Measurements from ENCODE around the gene TAPBPL. TPM values are rescaled to one million over a fixed set of nuclear protein-coding genes. Genes with fewer than 3 reads are reported as not detected.

TAPBPL gene
- polyA plus RNA-seq, 1 of the 3 experiments (the other 2 are of a cell fraction): 24.1 TPM

DNA sequence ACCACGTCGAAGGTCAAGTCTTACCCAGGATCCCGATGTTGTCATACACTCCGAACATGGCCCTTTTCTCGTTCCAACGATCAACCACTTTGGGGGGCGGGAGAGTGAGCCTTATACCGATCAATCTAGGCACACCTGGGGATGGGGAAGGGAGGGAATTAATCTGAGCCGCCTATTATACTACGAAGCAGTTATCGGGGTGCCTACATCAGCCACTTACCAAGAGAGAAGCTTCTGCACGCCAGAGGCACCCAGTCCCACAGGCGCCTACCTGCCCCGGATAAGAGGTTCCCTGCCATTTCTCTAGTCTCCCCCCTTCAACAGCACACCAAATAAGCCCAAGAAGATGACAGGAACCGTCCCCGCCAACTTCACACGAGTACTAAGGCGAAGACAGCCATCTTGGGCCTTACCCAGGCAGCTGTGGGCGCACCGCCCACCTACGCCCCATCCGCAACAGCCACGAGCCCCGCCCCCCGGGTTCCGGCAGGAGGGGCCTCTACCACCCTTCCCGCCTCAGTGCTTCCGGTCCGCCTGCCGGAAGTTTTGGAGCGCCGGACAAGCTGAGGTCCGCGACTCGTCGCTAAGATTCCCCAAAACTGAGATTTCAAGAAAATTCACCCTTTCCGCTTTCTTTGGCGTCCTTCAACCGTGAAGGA, 41.1 kb downstream of the TAPBPL start, which contains the start of gene MRPL51:
MRPL51 (minus strand) TSS at position 425 of the 659 bp plus-strand sequence; CDS start at position 299, 126 bp downstream.
- POLR2A ChIA-PET: interaction anchor here (0.6 to 1.6 kb wide), 11 partner anchors 9 to 451 kb away, joined by 3 to 30 read pairs (median 4); partner anchors contain the start of genes C12orf57, GAPDH, RNU7-1 and VAMP1
- Histone ChIP-seq H3K79me2 (ENCODE audit: insufficient read depth) (peaks cover 51% of the 10 kb centered on the region), H4K20me1 (ENCODE audit: insufficient read depth) (no peaks in the 10 kb centered on the region), H3K9me2 (no peaks in the 10 kb centered on the region), H3K4me3 (ENCODE audit: low read depth in 2 of 2, low read length in 1 of 2) (peak within 1 kb of the TSS; percentile 81 to 97), H3K27me3 (ENCODE audit: insufficient read depth) (no peaks in the 10 kb centered on the region), H3K9ac (peak within 1 kb of the TSS; percentile 97), H3K4me1 (ENCODE audit: control insufficient read depth in 1 of 2, insufficient read depth in 2 of 2, low read depth in 1 of 2, low read length in 1 of 2) (peaks cover 13 to 18% of the 10 kb centered on the region in 2 experiments; a peak in 3 of 4 replicates), H2AFZ (ENCODE audit: low read depth) (peak within 1 kb of the TSS; percentile 93), H3K27ac (ENCODE audit: low read depth in 2 of 2, low read length in 1 of 2) (peak within 1 kb of the TSS; percentile 97 to 99), H3K9me3 (no peaks in the 10 kb centered on the region), H3F3A (replicated peaks; ENCODE audit: insufficient read depth) (peaks cover 4% of the 10 kb centered on the region), H3K4me2 (peak within 1 kb of the TSS; percentile 99), H3K36me3 (replicated peaks in 1 of 2; ENCODE audit: control insufficient read depth in 1 of 2, insufficient read depth in 2 of 2, low read length in 1 of 2) (peaks cover 12 to 30% of the 10 kb centered on the region in 2 experiments)
- CTCF ChIA-PET: interaction anchor here (0.8 to 2.3 kb wide), 5 partner anchors 22 to 45 kb away, joined by 3 to 15 read pairs (median 9); partner anchors contain the start of gene VAMP1
- DNase-seq: peak; percentile 94
- WGBS (ENCODE audit: low lambda C conversion rate): 1% methylated on average over 21 of the region's 39 CpGs
- TF ChIP-seq MXI1 (IDR thresholded peaks at IDR 0.05; ENCODE audit: low read depth, low read length) (peak; percentile 56; the same call in 1 of the 2 replicates), SMC3 (IDR thresholded peaks at IDR 0.05; ENCODE audit: low read depth, low read length) (no peak), RCOR1 (IDR thresholded peaks at IDR 0.05; ENCODE audit: low read length) (no peak; the same call in 1 of the 2 replicates), FOSL2 (IDR thresholded peaks at IDR 0.05; ENCODE audit: borderline replicate concordance, low read depth) (no peak), GATA2 (CRISPR knock-in tag; IDR thresholded peaks at IDR 0.05) (no peak), RXRA (IDR thresholded peaks at IDR 0.05; ENCODE audit: borderline replicate concordance, low read depth) (no peak), SIN3A (IDR thresholded peaks at IDR 0.05; ENCODE audit: borderline replicate concordance, low read depth, low read length) (peak; percentile 69; the same call in 1 of the 2 replicates), ELF1 (IDR thresholded peaks at IDR 0.05) (no peak), NFIC (IDR thresholded peaks at IDR 0.05; ENCODE audit: borderline replicate concordance) (peak; percentile 19; the same call in 1 of the 2 replicates), CHD2 (IDR thresholded peaks at IDR 0.05; ENCODE audit: low read length, partially characterized antibody) (no peak), POLR2AphosphoS5 (IDR thresholded peaks at IDR 0.05; ENCODE audit: low read depth, low read length) (peak; percentile 94), TCF12 (IDR thresholded peaks at IDR 0.05) (no peak), RAD21 (IDR thresholded peaks at IDR 0.05; ENCODE audit: low read length) (no peak), FOXJ3 (CRISPR knock-in tag; IDR thresholded peaks at IDR 0.05) (no peak), TAF1 (IDR thresholded peaks at IDR 0.05; ENCODE audit: borderline replicate concordance, low read depth, low read length) (peak; percentile 88), FOXM1 (IDR thresholded peaks at IDR 0.05; ENCODE audit: low read depth) (no peak), MEF2A (IDR thresholded peaks at IDR 0.05; ENCODE audit: borderline replicate concordance, low read depth) (no peak), GABPA (IDR thresholded peaks at IDR 0.05; ENCODE audit: low read depth) (peak; percentile 90), YY1 (IDR thresholded peaks at IDR 0.05; ENCODE audit: low read depth) (peak; percentile 92), TEAD4 (IDR thresholded peaks at IDR 0.05; ENCODE audit: borderline replicate concordance, insufficient read depth) (no peak), EP300 (IDR thresholded peaks at IDR 0.05; ENCODE audit: borderline replicate concordance in 1 of 2, low read depth in 1 of 2, low read length in 1 of 2) (no peak)
- TF ChIP-seq, protein P1, sequence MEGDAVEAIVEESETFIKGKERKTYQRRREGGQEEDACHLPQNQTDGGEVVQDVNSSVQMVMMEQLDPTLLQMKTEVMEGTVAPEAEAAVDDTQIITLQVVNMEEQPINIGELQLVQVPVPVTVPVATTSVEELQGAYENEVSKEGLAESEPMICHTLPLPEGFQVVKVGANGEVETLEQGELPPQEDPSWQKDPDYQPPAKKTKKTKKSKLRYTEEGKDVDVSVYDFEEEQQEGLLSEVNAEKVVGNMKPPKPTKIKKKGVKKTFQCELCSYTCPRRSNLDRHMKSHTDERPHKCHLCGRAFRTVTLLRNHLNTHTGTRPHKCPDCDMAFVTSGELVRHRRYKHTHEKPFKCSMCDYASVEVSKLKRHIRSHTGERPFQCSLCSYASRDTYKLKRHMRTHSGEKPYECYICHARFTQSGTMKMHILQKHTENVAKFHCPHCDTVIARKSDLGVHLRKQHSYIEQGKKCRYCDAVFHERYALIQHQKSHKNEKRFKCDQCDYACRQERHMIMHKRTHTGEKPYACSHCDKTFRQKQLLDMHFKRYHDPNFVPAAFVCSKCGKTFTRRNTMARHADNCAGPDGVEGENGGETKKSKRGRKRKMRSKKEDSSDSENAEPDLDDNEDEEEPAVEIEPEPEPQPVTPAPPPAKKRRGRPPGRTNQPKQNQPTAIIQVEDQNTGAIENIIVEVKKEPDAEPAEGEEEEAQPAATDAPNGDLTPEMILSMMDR (IDR thresholded peaks at IDR 0.05): no peak
- TF ChIP-seq, protein P2, sequence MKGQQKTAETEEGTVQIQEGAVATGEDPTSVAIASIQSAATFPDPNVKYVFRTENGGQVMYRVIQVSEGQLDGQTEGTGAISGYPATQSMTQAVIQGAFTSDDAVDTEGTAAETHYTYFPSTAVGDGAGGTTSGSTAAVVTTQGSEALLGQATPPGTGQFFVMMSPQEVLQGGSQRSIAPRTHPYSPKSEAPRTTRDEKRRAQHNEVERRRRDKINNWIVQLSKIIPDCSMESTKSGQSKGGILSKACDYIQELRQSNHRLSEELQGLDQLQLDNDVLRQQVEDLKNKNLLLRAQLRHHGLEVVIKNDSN (IDR thresholded peaks at IDR 0.05; ENCODE audit: borderline replicate concordance, low read depth): no peak
- TF ChIP-seq, protein P3, sequence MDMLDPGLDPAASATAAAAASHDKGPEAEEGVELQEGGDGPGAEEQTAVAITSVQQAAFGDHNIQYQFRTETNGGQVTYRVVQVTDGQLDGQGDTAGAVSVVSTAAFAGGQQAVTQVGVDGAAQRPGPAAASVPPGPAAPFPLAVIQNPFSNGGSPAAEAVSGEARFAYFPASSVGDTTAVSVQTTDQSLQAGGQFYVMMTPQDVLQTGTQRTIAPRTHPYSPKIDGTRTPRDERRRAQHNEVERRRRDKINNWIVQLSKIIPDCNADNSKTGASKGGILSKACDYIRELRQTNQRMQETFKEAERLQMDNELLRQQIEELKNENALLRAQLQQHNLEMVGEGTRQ (IDR thresholded peaks at IDR 0.05; ENCODE audit: borderline replicate concordance, low read depth, low read length): no peak
- TF ChIP-seq, protein P4, sequence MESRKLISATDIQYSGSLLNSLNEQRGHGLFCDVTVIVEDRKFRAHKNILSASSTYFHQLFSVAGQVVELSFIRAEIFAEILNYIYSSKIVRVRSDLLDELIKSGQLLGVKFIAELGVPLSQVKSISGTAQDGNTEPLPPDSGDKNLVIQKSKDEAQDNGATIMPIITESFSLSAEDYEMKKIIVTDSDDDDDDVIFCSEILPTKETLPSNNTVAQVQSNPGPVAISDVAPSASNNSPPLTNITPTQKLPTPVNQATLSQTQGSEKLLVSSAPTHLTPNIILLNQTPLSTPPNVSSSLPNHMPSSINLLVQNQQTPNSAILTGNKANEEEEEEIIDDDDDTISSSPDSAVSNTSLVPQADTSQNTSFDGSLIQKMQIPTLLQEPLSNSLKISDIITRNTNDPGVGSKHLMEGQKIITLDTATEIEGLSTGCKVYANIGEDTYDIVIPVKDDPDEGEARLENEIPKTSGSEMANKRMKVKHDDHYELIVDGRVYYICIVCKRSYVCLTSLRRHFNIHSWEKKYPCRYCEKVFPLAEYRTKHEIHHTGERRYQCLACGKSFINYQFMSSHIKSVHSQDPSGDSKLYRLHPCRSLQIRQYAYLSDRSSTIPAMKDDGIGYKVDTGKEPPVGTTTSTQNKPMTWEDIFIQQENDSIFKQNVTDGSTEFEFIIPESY (IDR thresholded peaks at IDR 0.05; ENCODE audit: borderline replicate concordance, low read depth): no peak

All from SK-N-SH (cell line).